Mammary epithelial cell (primary cell): ENCODE results near the gene NUP98.

Experiments
- CTCF ChIP-seq, 2 donors: IDR thresholded peaks in 1 of 2; conservative IDR thresholded peaks in 1 of 2; 2 replicates each; pipeline ENCODE4 v1.5.1; 2011 to 2012; ENCODE audit warnings: inconsistent platforms in 2 of 2, low read length in 2 of 2, mild to moderate bottlenecking in 2 of 2, control low read depth in 1 of 2, low read depth in 1 of 2; ENCODE audit not compliant: insufficient read depth in 1 of 2; ENCODE audit errors: extremely low read depth in 1 of 2
- EZH2 ChIP-seq: IDR thresholded peaks from 2 replicates; pipeline ENCODE4 v1.6.1; 2012; ENCODE audit warnings: low read length, inconsistent platforms, borderline replicate concordance

- TF ChIP-seq CTCF (conservative IDR thresholded peaks at IDR 0.05 in 1 of 2, IDR thresholded peaks at IDR 0.05 in 1 of 2; ENCODE audit: extremely low read depth in 1 of 2, insufficient read depth in 1 of 2, low read depth in 1 of 2, low read length in 2 of 2), result no peak
- no peak for TF ChIP-seq EZH2
Measured at GRCh38 chr11:3709977-3710376, 87.4 kb downstream of the NUP98 start.
